ACC112 (cell line): ENCODE results near the gene SPEM2.
A peak's percentile ranks its signal among the peaks of the same experiment; 100 is the strongest.

Source experiments
- H2AFZ ChIP-seq: fragments of 200-600 bp; sonication (generic); one replicate; pipeline ENCODE4 v1.6.0; 2017; ENCODE audit warnings: antibody characterized with exemption, low read length; ENCODE audit not compliant: unreplicated experiment
- H3K27ac ChIP-seq: fragments of 200-600 bp; sonication (generic); 2 replicates; pipeline ENCODE4 v1.5.1; 2014; ENCODE audit warnings: low read depth, mild to moderate bottlenecking, antibody characterized with exemption, low read length, moderate library complexity
- H3K27me3 ChIP-seq: fragments of 200-600 bp; sonication (generic); 2 replicates; pipeline ENCODE4 v1.6.1; 2014; ENCODE audit warnings: mild to moderate bottlenecking, antibody characterized with exemption, low read length, moderate library complexity, mixed read lengths; ENCODE audit not compliant: insufficient read depth
- H3K36me3 ChIP-seq: fragments of 200-600 bp; sonication (generic); 2 replicates; pipeline ENCODE4 v1.6.1; 2016; ENCODE audit warnings: mild to moderate bottlenecking, antibody characterized with exemption, low read length, moderate library complexity, mixed read lengths; ENCODE audit not compliant: insufficient read depth
- H3K4me1 ChIP-seq: fragments of 200-600 bp; sonication (generic); one replicate; pipeline ENCODE4 v1.6.1; 2016; ENCODE audit warnings: low read length, mixed read lengths; ENCODE audit not compliant: insufficient read depth, unreplicated experiment, control insufficient read depth
- H3K4me3 ChIP-seq: fragments of 200-600 bp; sonication (generic); 2 replicates; pipeline ENCODE4 v1.5.1; 2014; ENCODE audit warnings: mild to moderate bottlenecking, low read depth, low read length
- H3K79me2 ChIP-seq: fragments of 200-600 bp; sonication (generic); one replicate; pipeline ENCODE4 v1.6.0; 2016; ENCODE audit warnings: low read length; ENCODE audit not compliant: control insufficient read depth, unreplicated experiment, insufficient read depth

SPEM2 gene

DNA sequence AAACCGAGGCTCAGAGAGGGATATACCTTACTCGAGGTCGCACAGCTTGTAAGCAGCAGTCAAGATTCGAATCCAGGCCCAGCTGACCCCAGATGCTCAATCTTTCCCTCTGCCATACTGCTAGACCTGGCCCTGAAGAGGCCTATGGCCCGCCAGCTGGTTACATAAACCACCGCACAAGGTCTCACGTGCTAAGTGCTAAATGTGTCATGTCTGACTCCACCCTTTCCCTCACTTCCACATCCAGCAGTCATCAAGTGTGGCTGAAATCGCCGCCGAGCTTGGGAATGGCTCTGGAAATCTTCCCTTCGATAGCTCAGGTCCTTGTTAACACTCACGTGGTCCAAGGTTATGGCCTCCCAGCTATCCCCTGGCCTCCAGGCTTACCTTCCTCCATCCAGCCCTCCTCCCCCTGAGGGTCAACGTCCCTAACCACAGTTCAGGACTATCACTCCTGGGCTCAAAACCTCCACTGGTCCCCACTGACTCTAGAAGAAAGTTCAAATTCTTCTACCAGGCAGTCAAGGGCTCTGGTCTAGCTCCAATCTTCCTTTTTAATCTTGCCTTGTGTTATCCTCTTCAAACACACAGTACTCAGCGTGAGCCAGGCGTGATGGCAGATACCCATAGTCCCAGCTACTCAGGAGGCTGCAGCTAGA lies 50.5 kb downstream of the SPEM2 start:
- no peaks in the 10 kb centered on the region for H3K36me3 ChIP-seq
- no peak overlapping the region for H2AFZ ChIP-seq
- H3K4me1 ChIP-seq = peaks cover 34% of the 10 kb centered on the region
- no peaks in the 10 kb centered on the region for H3K27me3 ChIP-seq
- H3K27ac ChIP-seq = peak overlapping the region; percentile 52
- peaks cover 68% of the 10 kb centered on the region for H3K79me2 ChIP-seq
- H3K4me3 ChIP-seq = no peak overlapping the region

DNA sequence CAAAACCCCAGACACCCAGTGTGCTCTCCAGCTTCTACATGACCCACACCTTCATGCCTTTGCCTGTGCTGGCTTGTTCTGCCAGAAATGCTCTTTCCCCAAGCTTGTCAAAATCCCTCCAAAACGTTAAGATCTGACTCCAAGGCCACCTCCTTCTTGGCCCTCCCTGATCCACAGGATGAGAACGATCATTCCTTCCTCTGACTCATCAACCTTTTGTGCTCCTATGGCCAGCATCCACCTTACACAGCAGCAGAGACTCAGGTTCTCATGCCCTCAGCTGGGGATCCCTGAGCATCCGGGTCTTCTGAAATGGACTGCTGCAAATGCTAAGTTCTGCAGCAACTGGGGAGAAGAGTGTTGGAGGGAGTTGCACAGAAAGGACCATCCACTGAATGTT lies 51.1 kb downstream of the SPEM2 start:
- peaks cover 34% of the 10 kb centered on the region for H3K4me1 ChIP-seq
- H3K27ac ChIP-seq = peak overlapping the region; percentile 52
- H3K79me2 ChIP-seq = peaks cover 66% of the 10 kb centered on the region
- no peak overlapping the region for H3K4me3 ChIP-seq
- H2AFZ ChIP-seq = no peak overlapping the region
- no peaks in the 10 kb centered on the region for H3K27me3 ChIP-seq
- no peaks in the 10 kb centered on the region for H3K36me3 ChIP-seq

DNA sequence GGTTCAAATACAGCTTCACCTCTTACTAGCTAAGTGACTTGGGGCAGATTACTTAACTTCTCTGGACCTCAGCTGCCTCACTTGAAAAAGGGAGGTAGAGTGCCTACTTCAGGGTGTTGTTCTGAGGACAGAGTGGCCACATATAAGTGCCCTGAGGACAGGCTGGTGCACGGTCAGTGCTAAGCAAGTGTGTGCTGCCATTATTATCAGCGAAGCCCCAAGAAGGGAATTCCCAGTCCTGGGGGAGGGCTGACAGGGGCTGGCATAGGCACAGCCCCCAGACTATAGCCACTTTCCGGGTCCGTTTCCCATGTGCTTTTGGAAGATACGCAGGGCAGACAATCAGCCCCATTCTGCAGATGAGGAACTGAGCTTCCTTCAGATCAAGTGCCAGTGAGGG lies 51.5 kb downstream of the SPEM2 start:
- peaks cover 62% of the 10 kb centered on the region for H3K79me2 ChIP-seq
- H2AFZ ChIP-seq = no peak overlapping the region
- H3K27ac ChIP-seq = peak overlapping the region; percentile 79
- H3K4me1 ChIP-seq = peaks cover 34% of the 10 kb centered on the region
- H3K27me3 ChIP-seq = no peaks in the 10 kb centered on the region
- peak overlapping the region; percentile 81 for H3K4me3 ChIP-seq
- H3K36me3 ChIP-seq = no peaks in the 10 kb centered on the region
